ENCODE measurements around the gene EMP1.

EMP1 gene

DNA sequence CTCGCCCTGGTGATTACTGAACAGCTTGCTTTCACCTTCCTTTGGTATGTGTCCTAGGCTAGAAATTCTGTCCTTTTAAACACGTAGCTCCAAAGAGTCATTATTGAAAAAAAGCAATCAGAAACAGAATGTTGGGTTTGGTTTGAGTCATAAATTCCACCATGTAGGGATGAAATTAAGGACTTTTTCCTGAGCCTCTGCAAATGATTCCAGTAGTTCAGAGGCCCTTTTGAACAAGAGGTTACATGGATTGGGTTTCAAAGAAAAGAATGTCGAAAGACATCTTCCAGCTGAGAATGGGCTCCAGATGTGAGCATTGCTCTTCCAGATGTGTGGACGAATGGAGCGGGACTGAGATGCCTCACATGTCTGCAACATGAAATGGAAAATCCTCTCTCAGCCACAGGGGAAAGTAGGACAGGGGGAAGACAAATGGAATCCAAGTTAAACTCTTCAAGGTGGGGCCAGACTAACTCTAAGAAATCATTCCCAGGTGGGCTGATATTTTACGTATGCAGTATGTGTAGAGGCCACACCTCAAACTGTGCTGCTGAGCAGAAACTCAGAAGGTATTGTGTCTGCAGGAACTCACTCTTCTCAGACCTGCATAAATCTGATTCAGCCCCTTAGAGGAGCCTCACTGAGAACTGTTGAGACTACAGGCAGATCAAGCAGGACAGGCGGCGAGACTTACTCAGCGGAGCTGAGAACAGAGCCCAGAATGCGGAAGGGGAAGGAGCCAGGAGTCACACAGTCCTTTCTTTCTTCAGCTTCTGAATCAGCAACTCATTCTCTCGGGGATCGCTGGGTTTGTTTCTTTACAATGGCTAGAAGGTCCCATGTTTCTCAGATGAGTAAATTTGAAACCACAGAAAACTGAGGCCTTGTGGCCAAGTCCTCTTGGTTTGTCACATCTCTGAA is 23.3 kb upstream of the EMP1 start:
- no peak for DNase-seq

- no peak for DNase-seq
Observed at GRCh38 chr12:13175499-13175898, 21.0 kb upstream of the EMP1 start.

DNA sequence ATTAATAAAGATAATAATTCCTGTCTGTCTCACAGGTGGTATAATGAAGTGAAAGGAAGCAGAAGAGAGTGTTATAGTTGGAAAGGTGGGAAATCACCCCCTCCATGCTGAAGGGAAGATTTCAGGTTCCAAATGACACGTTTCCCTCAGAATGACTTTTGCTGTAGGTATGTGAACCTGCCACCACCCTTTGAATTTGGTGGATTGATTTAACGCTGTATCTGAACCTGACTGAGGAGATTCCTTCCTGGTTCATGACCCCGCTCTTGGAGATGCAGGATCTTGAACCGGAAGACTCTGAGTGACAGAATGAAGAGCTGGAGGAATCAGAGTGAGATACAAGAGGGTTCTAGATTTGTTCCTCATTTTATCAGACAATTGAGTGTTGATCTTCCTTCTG is 20.3 kb upstream of the EMP1 start:
- no peak for DNase-seq

DNA sequence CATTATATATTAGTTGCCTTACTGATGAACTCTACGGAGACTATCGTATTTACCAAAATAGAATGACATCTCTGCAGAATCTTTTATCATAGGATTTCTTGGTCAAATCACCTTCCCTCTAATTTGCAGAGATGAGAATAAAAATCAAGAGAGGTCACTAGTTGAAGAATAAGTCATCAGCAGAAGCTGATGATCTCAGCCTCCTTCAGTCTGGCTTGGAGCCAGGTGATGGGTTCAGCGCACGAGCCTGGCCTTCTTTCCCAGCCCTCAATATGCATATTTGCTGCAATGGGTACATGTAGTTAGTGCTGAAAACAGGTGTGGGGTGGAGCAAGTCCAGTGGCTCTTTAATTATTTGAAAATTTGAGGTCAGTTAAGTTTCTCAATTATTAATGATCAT is 19.2 kb upstream of the EMP1 start:
- DNase-seq, result no peak

GRCh38 chr12:13177906-13178305 is 18.6 kb upstream of the EMP1 start:
- no peak for DNase-seq

DNA sequence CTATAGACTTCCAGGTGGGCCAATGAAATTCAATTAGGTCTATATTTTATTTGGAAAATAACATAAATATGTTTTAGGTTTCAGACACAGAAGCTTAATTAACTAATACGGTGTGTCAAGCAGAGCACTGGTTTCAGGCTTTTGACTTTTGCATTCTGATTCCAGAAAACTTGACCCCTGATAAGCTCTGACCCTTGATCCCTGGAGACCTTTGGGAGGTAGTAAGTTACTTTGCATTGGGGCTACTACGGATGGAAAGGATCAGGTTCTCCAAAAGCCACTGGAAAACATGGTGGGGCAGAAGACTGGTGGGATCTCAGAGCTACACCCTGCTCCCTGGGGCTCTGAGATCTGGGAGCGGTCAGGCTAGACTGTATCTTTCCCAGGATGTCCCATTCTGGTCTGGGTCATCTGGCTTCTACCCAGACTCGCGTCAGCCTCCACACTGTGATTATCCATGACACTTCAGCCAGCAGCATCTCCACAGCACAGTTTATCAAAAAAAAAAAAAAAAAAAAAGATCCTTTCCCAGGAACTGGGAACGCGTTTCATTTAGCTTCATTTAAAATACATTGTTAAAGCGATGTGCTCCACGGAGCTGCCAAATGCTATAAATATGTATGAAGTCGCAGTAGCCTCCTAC is 17.8 kb upstream of the EMP1 start:
- no peak for DNase-seq

DNA sequence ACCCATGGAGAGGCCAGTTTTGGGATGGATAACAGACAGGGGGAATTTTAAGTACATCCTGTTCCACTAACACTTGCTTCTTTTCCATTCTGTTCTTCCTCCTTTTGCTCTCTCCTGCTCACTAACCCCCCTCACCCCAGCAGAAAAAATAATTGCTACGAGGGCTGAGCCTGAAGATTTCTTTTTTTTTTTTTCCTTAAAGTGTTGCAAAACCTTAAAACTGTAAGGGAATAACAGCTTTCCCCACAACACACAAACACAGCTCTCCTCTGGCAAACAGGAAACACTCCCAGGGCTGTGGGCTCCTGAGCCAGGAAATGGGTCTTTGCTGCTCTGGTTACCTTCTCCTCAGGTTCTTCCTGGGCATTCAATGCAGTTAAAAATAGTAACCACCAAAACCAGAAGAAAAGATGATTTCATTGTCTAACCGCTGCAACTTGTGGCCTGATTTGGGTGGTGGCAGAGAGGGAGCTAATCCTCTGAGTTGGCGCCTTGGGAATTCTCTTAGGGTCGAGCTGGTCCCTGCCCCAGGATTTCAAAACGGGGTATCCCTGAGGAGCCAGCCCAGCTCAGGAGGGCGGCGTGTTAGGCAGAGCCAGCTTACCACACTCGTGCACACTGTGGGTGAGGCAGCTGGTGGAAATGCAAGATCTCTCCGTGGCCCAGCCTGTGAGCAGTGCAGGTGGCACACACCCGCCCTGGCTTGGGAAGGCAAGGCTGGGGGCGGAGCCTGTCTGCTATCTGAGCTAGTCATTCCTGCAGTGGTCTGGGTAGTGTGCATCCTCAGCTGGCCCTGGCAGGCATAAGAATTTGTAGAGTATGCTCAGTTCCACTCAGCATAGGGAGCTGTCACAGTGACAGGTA is 17.1 kb upstream of the EMP1 start:
- DNase-seq, result peak; percentile 61 to 67

DNA sequence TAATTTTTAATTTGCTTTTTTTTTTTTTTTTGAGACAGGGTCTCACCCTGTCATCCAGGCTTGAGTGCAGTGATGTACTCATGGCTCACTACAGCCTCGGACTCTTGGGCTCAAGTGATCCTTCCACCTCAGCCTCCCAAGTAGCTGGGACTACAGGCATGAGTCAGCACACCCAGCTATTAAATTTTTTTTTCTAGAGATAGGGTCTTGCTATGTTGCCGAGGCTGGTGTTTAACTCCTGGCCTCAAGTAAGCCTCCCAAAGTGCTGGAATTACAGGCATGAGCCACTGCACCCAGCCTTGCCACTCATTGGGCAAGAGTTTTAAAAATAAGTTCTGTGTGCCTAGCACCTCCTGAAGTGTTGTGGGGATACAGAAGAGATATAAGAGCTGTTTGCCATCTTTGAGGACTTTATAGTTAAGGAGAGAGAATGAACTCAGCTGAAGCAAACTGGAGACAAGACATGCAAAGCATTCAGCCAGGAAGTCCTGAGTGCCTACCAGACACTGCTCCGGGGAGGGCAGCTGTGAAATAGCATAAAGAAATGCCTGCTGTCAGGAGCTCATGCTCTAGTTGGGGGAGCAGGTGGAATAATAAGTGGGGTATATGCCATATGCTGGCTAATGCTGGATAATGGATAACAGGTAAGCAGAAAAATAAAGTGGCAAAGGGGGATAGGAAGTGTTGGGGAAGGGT is 15.0 kb upstream of the EMP1 start:
- no peak for DNase-seq

- no peak for DNase-seq
Observed at GRCh38 chr12:13182881-13183280, 13.6 kb upstream of the EMP1 start.

GRCh38 chr12:13183620-13184019 is 12.9 kb upstream of the EMP1 start:
- no peak for DNase-seq

DNA sequence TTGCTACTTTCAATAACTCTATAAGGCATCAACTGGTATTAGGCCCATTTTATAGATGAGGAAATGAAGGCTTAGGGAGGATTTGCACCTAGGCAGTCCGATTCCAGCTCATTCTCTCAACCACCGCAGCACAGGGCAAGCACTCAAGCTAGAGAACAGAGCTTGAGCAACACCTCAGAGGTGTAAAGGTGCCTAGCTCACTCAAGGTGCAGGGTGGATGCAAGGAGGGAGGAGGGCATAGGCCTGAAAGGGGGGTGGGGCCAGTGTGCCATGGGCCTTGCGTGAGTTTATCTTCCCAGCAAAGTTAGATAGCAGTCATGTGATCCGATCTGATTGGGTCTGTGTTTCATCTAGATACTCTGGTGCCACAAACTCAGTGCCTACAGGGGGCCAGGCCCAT is 10.2 kb upstream of the EMP1 start:
- DNase-seq, result no peak

DNA sequence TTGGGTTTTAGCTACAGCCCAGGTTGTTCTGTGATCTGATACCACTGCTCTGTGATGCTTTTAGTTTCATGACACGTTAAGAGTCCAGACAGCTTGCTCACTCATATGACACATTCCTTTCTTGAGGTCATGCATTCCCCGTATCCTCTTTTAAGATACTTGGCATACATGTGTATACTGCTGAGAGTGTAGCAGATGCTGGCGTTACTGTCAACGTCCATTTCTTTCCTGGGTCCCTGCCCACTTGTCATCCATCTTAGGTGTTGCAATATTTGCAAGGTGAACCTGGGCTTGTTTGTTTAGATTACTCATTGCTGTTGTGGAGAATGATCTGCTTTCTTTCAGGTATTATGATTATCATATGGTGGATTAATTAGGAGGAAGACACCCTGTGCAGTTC is 9.1 kb upstream of the EMP1 start:
- DNase-seq, result no peak

DNA sequence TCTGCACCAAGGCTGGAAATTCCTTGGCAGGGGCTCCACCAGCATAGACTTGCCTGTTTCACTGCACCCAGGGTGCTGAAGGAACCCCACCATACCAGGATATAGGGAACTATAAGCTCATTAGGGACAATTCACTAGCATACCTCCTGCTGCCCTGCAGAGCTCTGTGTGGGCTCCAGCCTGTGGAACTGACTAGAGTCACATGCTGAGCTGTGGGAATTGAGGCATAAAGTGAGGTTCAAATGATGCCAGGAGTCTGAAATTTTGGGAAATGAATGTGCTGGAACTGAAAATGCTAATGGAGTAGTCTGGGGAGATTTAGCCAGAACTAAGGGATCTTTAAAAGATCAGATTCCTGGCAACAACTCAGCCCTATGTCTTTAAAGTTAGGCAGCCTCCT is 7.3 kb upstream of the EMP1 start:
- DNase-seq, result no peak

GRCh38 chr12:13190275-13190674 is 6.3 kb upstream of the EMP1 start:
- no peak for DNase-seq

DNA sequence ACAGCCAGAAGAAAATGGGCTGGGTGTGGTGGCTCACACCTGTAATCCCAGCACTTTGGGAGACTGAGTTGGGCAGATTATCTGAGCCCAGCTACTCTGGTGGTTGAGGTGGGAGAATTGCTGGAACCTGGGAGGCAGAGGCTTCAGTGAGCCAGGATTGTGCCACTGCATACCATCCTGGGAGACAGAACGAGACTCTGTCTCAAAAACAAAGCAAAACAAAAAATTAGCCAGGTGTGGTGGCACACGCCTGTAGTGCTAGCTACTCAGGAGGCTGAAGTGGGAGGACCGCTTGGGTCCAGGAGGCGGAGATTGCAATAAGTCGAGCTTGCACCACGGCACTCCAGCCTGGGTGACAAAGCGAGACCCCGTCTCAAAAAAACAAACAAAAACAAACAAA is 3.8 kb upstream of the EMP1 start:
- DNase-seq, result no peak

- no peak for DNase-seq
Observed at GRCh38 chr12:13193505-13194231, 2.9 kb upstream of the EMP1 start.

DNA sequence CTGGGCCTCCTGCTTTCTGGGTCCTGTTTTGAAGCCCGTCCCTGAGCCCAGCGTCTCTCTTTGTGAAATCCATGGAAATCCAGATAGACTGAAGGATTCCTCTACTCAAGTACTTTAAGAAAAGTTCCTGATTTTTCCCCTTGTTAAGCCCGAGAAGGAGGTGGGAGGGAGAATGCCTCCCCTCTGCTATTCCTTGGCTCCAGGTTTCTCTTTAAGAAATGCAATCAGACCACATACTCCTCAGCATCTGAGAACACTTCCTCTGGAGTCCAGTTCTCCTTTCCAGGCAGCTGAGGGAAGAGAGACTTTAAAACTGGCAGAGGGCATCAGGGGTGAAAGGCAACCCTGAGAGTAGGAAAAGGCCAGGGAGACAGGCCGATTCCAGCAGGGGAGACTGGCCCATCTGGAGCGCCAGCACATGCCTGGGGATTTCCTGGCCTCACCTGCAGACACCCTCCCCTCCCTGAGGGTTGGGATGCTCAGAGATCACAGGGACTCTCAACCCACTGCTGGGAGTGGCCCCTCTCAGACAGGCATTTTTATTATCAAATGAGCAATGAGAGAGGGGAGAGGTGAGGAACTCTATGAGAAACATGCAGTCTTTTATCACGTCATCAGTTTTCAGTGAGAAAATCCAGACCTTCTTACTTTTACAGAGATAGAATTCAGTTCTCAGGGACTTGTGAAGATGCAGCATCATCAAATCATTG is 2.0 kb upstream of the EMP1 start:
- DNase-seq, result no peak

DNA sequence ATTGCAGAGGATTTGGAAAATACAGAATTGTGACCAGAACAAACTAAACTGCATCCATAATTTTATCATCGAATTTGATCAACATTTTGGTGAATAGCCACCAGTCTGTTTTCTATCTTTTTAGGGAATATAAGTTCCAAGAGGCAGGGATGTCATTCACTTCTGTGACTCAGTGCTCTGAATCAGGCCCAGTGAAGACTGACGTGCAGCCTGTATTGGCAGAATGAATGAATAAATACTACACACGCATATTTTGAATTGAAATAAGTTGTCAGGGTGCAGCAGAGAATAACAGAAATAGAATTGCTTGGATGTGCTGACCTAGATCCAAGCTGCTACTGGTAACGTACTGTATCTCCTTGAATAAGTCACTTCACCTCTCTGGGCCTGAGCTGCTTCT is 1.3 kb upstream of the EMP1 start:
- DNase-seq, result no peak

DNA sequence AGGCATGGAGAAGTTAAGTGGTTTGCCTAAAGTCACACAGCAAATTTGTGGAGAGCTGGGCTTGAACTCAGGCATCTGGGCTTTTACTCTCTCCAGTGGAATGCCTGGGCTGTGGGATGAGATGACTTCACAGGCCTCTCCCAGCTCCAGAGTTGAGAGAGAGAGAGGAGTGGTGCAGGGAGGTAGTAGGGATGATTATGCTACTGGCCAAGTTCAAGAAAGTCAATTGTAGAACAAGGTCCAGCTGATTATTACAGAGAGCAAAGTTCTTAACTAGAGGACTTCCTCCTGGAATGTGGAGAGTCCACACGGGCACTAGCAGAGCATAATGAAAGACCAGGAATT is 769 bp upstream of the EMP1 start:
- no peak for DNase-seq

DNA sequence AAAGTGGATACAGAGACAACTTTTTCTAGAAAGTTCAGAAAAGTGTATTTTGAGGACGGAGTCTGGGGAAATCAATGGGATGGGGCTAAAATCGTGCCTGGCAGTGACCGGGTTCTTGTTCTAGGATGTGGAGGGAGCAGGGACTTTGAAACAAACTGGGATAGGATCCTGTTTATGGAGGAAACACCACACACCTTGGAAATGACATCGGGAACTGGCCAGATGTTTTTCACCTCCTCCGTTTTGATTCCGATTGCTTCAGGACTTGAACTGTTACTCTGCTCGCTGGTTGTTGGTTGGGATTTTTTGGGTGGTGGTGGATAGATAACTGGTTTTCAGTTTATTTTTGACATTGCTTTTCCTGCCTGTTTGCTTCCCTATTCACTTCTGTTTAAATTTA is 506 bp downstream of the EMP1 start:
- no peak for DNase-seq

DNA sequence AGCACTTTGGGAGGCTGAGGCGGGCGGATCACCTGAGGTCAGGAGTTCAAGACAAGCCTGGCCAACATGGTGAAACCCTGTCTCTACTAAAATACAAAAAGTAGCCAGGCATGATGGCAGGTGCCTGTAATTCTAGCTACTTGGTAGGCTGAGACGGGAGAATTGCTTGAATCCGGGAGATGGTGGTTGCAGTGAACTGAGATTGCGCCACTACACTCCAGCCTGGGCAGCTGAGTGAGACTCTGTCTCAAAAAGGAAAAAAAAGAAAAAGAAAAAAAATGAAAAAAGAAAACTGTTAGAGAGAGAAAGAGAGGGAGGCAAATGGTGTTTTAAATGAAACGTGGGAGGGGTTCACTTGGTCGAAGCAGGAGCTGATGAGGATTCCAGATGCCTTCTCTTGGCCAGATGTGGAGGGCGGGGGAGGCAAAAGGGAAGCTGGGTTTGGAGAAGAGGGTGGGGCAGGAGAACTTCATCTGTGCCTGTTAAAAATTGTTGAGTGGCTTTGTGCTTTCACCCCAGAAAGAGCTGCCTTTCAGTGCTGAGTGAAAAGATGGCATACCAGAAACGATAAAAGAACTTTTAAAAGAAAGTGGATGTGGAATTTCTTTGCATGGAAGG is 1.1 kb downstream of the EMP1 start:
- DNase-seq, result no peak

Data from AML-193 (cell line).